ENCODE measurements around the gene RNF182.
"Not testable (repeated sequence)": the region's sequence is repeated elsewhere in the genome, so short reads cannot be mapped to it uniquely, and the experiment has no call there.

- TF ChIP-seq CTCF (IDR thresholded peaks at IDR 0.05; ENCODE audit: insufficient read depth, low read length); POLR2AphosphoS5 (IDR thresholded peaks at IDR 0.05; ENCODE audit: low read depth); REST (IDR thresholded peaks at IDR 0.05; ENCODE audit: insufficient replicate concordance, low read depth); SPI1 (IDR thresholded peaks at IDR 0.05; ENCODE audit: borderline replicate concordance, low read depth); GABPA (IDR thresholded peaks at IDR 0.05; ENCODE audit: low read depth): not testable (repeated sequence)
Observed at GRCh38 chr6:13973422-13973821, 48.7 kb downstream of the RNF182 start.
